ENCODE data around the gene RIT2. TPM values are rescaled to one million over a fixed set of nuclear protein-coding genes. Genes with fewer than 3 reads are reported as not detected.

The RIT2 gene
- total RNA-seq, 2 donors from 2014 or later, result not detected

DNA sequence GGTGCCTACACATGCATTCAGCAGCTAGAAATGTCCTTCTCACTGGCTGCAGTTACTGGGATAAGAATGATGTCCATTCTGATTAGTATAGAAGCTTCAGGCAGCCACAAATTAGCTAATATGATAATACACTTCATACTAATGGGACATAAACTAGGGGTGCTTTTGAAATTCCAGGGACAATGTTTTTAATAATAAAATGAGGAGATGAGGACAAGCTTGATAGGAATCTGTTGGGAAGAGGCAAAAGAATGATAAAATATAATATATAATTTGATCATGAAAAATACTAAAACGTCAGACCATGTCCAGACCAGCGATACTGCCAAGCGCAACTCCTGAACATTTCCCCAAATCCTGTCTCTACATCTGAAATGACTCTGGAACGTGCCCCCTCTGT is 157.1 kb downstream of the RIT2 start:
- TF ChIP-seq, protein P1, sequence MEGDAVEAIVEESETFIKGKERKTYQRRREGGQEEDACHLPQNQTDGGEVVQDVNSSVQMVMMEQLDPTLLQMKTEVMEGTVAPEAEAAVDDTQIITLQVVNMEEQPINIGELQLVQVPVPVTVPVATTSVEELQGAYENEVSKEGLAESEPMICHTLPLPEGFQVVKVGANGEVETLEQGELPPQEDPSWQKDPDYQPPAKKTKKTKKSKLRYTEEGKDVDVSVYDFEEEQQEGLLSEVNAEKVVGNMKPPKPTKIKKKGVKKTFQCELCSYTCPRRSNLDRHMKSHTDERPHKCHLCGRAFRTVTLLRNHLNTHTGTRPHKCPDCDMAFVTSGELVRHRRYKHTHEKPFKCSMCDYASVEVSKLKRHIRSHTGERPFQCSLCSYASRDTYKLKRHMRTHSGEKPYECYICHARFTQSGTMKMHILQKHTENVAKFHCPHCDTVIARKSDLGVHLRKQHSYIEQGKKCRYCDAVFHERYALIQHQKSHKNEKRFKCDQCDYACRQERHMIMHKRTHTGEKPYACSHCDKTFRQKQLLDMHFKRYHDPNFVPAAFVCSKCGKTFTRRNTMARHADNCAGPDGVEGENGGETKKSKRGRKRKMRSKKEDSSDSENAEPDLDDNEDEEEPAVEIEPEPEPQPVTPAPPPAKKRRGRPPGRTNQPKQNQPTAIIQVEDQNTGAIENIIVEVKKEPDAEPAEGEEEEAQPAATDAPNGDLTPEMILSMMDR (IDR thresholded peaks at IDR 0.05), result no peak
- DNase-seq (ENCODE audit: low spot score), result no peak
- Histone ChIP-seq H3K27me3 (no peaks in the 10 kb centered on the region), H3K36me3 (no peaks in the 10 kb centered on the region), H3K27ac (no peak overlapping the region), H3K9me3 (no peaks in the 10 kb centered on the region), H3K4me1 (no peaks in the 10 kb centered on the region), H3K4me3 (no peak overlapping the region)

DNA sequence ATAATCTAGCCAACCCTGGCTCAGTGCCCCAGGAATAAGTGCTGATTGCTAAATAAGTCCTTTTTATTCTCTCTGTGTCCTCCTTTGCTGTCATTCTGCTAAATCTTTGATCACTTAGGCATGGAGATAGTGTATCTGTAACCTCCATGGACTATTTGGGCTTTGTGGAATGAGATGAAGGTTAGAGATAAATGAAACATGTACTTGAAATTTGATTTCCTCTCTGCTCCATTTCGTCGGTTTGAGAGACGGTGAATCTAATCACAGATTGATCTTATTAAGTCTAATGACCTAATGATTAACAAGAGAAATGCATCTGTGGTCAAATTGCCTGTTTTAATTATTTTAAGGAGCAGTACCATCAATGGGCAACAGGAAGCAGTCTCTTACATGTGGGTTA is 159.2 kb downstream of the RIT2 start:
- no peak for DNase-seq (ENCODE audit: low spot score)
- Histone ChIP-seq H3K4me1 (no peaks in the 10 kb centered on the region), H3K36me3 (no peaks in the 10 kb centered on the region), H3K27me3 (no peaks in the 10 kb centered on the region), H3K27ac (no peak overlapping the region), H3K9me3 (no peaks in the 10 kb centered on the region), H3K4me3 (no peak overlapping the region)
- TF ChIP-seq, protein P1 (IDR thresholded peaks at IDR 0.05), result no peak

DNA sequence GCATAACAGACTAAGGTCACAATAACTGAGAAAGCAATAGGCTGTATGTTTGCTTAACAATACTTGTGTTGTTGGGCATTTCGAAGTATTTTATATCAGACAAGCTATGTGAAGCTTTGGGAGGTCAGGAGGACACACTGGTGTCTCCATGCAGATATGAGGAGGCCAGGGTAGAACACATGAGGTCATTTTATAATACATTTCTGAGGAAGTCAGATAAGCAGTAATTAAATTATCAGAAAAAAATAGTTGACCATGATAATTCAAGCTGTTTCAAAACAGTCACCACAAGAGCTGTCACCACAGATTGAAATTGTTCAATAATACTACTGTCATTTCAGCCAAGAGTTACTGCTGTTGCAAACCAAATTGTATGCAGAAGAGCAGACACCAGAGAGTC is 160.6 kb downstream of the RIT2 start:
- no peak for DNase-seq (ENCODE audit: low spot score)
- H3K4me3 ChIP-seq, result no peak overlapping the region
- H3K27ac ChIP-seq, result no peak overlapping the region
- TF ChIP-seq, protein P1 (IDR thresholded peaks at IDR 0.05), result no peak
- H3K9me3 ChIP-seq, result no peaks in the 10 kb centered on the region
- no peaks in the 10 kb centered on the region for H3K36me3 ChIP-seq
- no peaks in the 10 kb centered on the region for H3K27me3 ChIP-seq
- no peaks in the 10 kb centered on the region for H3K4me1 ChIP-seq

- H3K27me3 ChIP-seq, result no peaks in the 10 kb centered on the region
- no peaks in the 10 kb centered on the region for H3K4me1 ChIP-seq
- TF ChIP-seq, protein P1 (IDR thresholded peaks at IDR 0.05), result no peak
- H3K36me3 ChIP-seq, result no peaks in the 10 kb centered on the region
- H3K4me3 ChIP-seq, result no peak overlapping the region
- H3K9me3 ChIP-seq, result no peaks in the 10 kb centered on the region
- no peak overlapping the region for H3K27ac ChIP-seq
- no peak for DNase-seq (ENCODE audit: low spot score)
Observed at GRCh38 chr18:42953306-42953705, 162.2 kb downstream of the RIT2 start.

DNA sequence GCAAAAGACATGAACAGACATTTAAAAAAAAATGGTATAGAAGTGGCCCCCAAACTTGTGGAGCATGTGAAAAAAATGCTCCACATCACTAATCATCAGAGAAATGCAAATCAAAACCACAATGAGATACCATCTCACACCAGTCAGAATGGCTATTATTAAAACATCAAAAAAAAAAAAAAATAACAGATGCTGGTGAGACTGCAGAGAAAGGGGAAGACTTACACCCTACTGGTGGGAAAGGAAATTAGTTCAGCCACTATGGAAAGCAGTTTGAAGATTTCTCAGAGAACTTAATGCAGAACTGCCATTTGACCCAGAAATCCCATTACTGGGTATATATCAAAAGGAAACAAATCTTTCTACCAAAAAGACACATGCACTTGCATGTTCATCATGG is 164.8 kb downstream of the RIT2 start:
- no peak for DNase-seq (ENCODE audit: low spot score)
- H3K4me1 ChIP-seq, result no peaks in the 10 kb centered on the region
- TF ChIP-seq, protein P1 (IDR thresholded peaks at IDR 0.05), result no peak
- no peak overlapping the region for H3K27ac ChIP-seq
- H3K4me3 ChIP-seq, result no peak overlapping the region
- no peaks in the 10 kb centered on the region for H3K9me3 ChIP-seq
- no peaks in the 10 kb centered on the region for H3K36me3 ChIP-seq
- H3K27me3 ChIP-seq, result no peaks in the 10 kb centered on the region

GRCh38 chr18:42948831-42949230 is 166.7 kb downstream of the RIT2 start:
- TF ChIP-seq, protein P1 (IDR thresholded peaks at IDR 0.05), result no peak
- no peaks in the 10 kb centered on the region for H3K9me3 ChIP-seq
- no peak overlapping the region for H3K4me3 ChIP-seq
- no peak overlapping the region for H3K27ac ChIP-seq
- no peak for DNase-seq (ENCODE audit: low spot score)
- H3K4me1 ChIP-seq, result no peaks in the 10 kb centered on the region
- H3K27me3 ChIP-seq, result no peaks in the 10 kb centered on the region
- H3K36me3 ChIP-seq, result no peaks in the 10 kb centered on the region
